NB4 (cell line): Measurements from ENCODE around the gene SCG5.

Experiments
- CTCF ChIP-seq: IDR thresholded peaks from one replicate; pipeline ENCODE4 v1.5.1; 2012; ENCODE audit warnings: low read depth, low read length
- MAX ChIP-seq: IDR thresholded peaks from 2 replicates; pipeline ENCODE4 v1.6.1; 2011; ENCODE audit warnings: low read depth, low read length
- MYC ChIP-seq: IDR thresholded peaks from 2 replicates; pipeline ENCODE4 v1.6.1; 2011; ENCODE audit warnings: low read depth, low read length
- POLR2A ChIP-seq: IDR thresholded peaks from 2 replicates; pipeline ENCODE4 v1.6.1; 2011; ENCODE audit warnings: mild to moderate bottlenecking; ENCODE audit not compliant: insufficient read length; ENCODE audit errors: extremely low read depth

GRCh38 chr15:32694222-32694983, 52.9 kb downstream of the SCG5 start:
- TF ChIP-seq CTCF (no peak), POLR2A (no peak), MAX (no peak), MYC (no peak)
